ENCODE measurements around the gene LYPD3.

Gene LYPD3

GRCh38 chr19:43483281-43483680 lies 17.9 kb upstream of the LYPD3 start:
- no peak for DNase-seq

- DNase-seq, result no peak
Measured at GRCh38 chr19:43482193-43482592, 16.8 kb upstream of the LYPD3 start.

- DNase-seq, result no peak
Measured at GRCh38 chr19:43481701-43482100, 16.3 kb upstream of the LYPD3 start.

- no peak for DNase-seq
Measured at GRCh38 chr19:43480574-43480973, 15.2 kb upstream of the LYPD3 start.

- no peak for DNase-seq
Measured at GRCh38 chr19:43479961-43480561, 14.7 kb upstream of the LYPD3 start.

- no peak for DNase-seq
Measured at GRCh38 chr19:43479226-43479625, 13.8 kb upstream of the LYPD3 start.

- DNase-seq, result no peak
Measured at GRCh38 chr19:43478323-43478722, 12.9 kb upstream of the LYPD3 start.

- no peak for DNase-seq
Measured at GRCh38 chr19:43476606-43477005, 11.2 kb upstream of the LYPD3 start.

- DNase-seq, result no peak
Measured at GRCh38 chr19:43474986-43475705, 9.7 kb upstream of the LYPD3 start.

GRCh38 chr19:43474487-43474886 lies 9.1 kb upstream of the LYPD3 start:
- DNase-seq, result no peak

- no peak for DNase-seq
Measured at GRCh38 chr19:43471091-43471490, 5.7 kb upstream of the LYPD3 start.

- DNase-seq, result no peak
Measured at GRCh38 chr19:43470288-43470687, 4.9 kb upstream of the LYPD3 start.

- DNase-seq, result no peak
Measured at GRCh38 chr19:43469160-43469480, 3.7 kb upstream of the LYPD3 start.

GRCh38 chr19:43468354-43469159 lies 3.1 kb upstream of the LYPD3 start:
- DNase-seq, result no peak

GRCh38 chr19:43467730-43468129 lies 2.3 kb upstream of the LYPD3 start:
- DNase-seq, result no peak

GRCh38 chr19:43467276-43467675 lies 1.9 kb upstream of the LYPD3 start:
- DNase-seq, result no peak

GRCh38 chr19:43466793-43467192 lies 1.4 kb upstream of the LYPD3 start:
- DNase-seq, result no peak

GRCh38 chr19:43464134-43464775 lies 1.2 kb downstream of the LYPD3 start:
- DNase-seq, result no peak

GRCh38 chr19:43463381-43464133 lies 1.9 kb downstream of the LYPD3 start:
- DNase-seq, result peak; percentile 57

- no peak for DNase-seq
Measured at GRCh38 chr19:43462785-43463380, 2.5 kb downstream of the LYPD3 start.

GRCh38 chr19:43462383-43462782 lies 3.0 kb downstream of the LYPD3 start:
- no peak for DNase-seq

GRCh38 chr19:43461303-43461702 lies 4.1 kb downstream of the LYPD3 start:
- no peak for DNase-seq
